Panc1 (cell line): ENCODE measurements around the gene HBP1. TPM values are rescaled to one million over a fixed set of nuclear protein-coding genes. Genes with fewer than 3 reads are reported as not detected.
A peak's percentile ranks its signal among the peaks of the same experiment; 100 is the strongest.

Source experiments
- ATAC-seq: fragments of 200-7000 bp; cut with Tn5 transposase; 2 replicates; pipeline ENCODE4 v1.9.1; 2020; ENCODE audit warnings: mild to moderate bottlenecking, moderate library complexity
- BruUV-seq: library from RNA; stranded (reverse); fragments of 400-500 nt; replicated peaks from 2 replicates; lab custom pipeline; 2021; lab: Mats Ljungman, UMichigan
- CTCF ChIA-PET: fragments of 300-600 bp; sonication (Branson Sonifier 250); formaldehyde crosslinking; loops from one replicate; lab custom pipeline; 2022; ENCODE audit warnings: antibody characterized with exemption; lab: Charles Lee
- POLR2A ChIA-PET: fragments of 300-600 bp; sonication (Branson Sonifier 250); formaldehyde crosslinking; loops from one replicate; lab custom pipeline; 2022; ENCODE audit warnings: antibody characterized with exemption; lab: Charles Lee
- DNase-seq: peaks from one replicate; pipeline ENCODE4 v3.0.0-alpha.2; 2010; ENCODE audit warnings: low read depth, low spot score
- H3K27ac ChIP-seq: 2 replicates; pipeline ENCODE4 v1.5.1; 2011; ENCODE audit warnings: mild to moderate bottlenecking, low read length, inconsistent platforms
- H3K27me3 ChIP-seq: fragments of 200-500 bp; sonication (Bioruptor generic); 2 replicates; pipeline ENCODE4 v1.6.0; 2014; ENCODE audit warnings: low read length, inconsistent platforms; ENCODE audit not compliant: control insufficient read depth, insufficient read depth
- H3K36me3 ChIP-seq: fragments of 200-500 bp; sonication (Bioruptor generic); 2 replicates; pipeline ENCODE4 v1.5.1; 2014; ENCODE audit warnings: inconsistent platforms, mild to moderate bottlenecking, low read length, moderate library complexity; ENCODE audit not compliant: control insufficient read depth, insufficient read depth
- H3K4me1 ChIP-seq: 2 replicates; pipeline ENCODE4 v1.5.1; 2011; ENCODE audit warnings: inconsistent platforms, mild to moderate bottlenecking, low read length, moderate library complexity; ENCODE audit not compliant: control insufficient read depth, insufficient read depth
- H3K4me3 ChIP-seq, 2 experiments: 2 replicates each; pipeline ENCODE4 v1.5.1; 2011 to 2012; ENCODE audit warnings: low read depth in 2 of 2, low read length in 2 of 2, mild to moderate bottlenecking in 2 of 2, inconsistent platforms in 1 of 2, moderate library complexity in 1 of 2
- H3K9me3 ChIP-seq: fragments of 200-500 bp; sonication (Bioruptor generic); 2 replicates; pipeline ENCODE4 v1.5.1; 2014; ENCODE audit warnings: low read depth, mild to moderate bottlenecking, inconsistent platforms, low read length, moderate library complexity; ENCODE audit not compliant: control insufficient read depth, insufficient read depth
- CTCF ChIP-seq: fragments of 450-650 bp; IDR thresholded peaks from 2 replicates; pipeline ENCODE4 v1.5.1; 2017; ENCODE audit warnings: mild to moderate bottlenecking
- POLR2AphosphoS5 ChIP-seq: IDR thresholded peaks from 2 replicates; pipeline ENCODE4 v1.6.1; 2012; ENCODE audit warnings: mild to moderate bottlenecking, low read depth, low read length, moderate library complexity
- SIN3A ChIP-seq: IDR thresholded peaks from 2 replicates; pipeline ENCODE4 v1.6.1; 2012; ENCODE audit warnings: low read depth, mild to moderate bottlenecking, low read length, moderate library complexity, borderline replicate concordance; ENCODE audit not compliant: insufficient read depth
- TCF7L2 ChIP-seq: IDR thresholded peaks from 2 replicates; pipeline ENCODE4 v1.6.1; 2011; ENCODE audit warnings: mild to moderate bottlenecking, low read depth, low read length, inconsistent platforms
- in situ Hi-C: cut with HindIII; loops from 2 replicates; pipeline ENCODE4 v1.10.0; 2016; ENCODE audit warnings: low sequenced_read_pairs, low pct_unique_long_range_greater_than_20kb
- intact Hi-C: fragments of 100-400 bp; cut with micrococcal nuclease; formaldehyde crosslinking; loops from one replicate; pipeline ENCODE4 v1.10.0; 2022; ENCODE audit not compliant: unreplicated experiment
- total RNA-seq: library from RNA; stranded (reverse); gene quantifications from one replicate; pipeline ENCODE4 v1.2.1, GENCODE V29; 2021; ENCODE audit not compliant: unreplicated experiment
- TF ChIP-seq, protein P1 (sequence below), 2 experiments: IDR thresholded peaks; 2 replicates each; pipeline ENCODE4 v1.6.1; 2011 to 2012; ENCODE audit warnings: low read depth in 2 of 2, control low read depth in 1 of 2, low read length in 1 of 2, mild to moderate bottlenecking in 1 of 2, moderate library complexity in 1 of 2; ENCODE audit not compliant: insufficient read depth in 1 of 2

Gene HBP1
- total RNA-seq, 1 experiment from 2014 or later, result 28.1 TPM

- Histone ChIP-seq H3K9me3 (no peaks in the 10 kb centered on the region), H3K36me3 (no peaks in the 10 kb centered on the region), H3K27me3 (no peaks in the 10 kb centered on the region; the same call in 1 of the 2 replicates), H3K4me3 (no peak overlapping the region), H3K4me1 (no peaks in the 10 kb centered on the region), H3K27ac (no peak overlapping the region)
- intact Hi-C loops (loop anchor here (1.0 to 2.0 kb wide), 2 partner anchors 203 to 357 kb away; no protein-coding TSS in a partner anchor), in situ Hi-C loops (no loop called here)
- POLR2A ChIA-PET, result no interaction called here
- CTCF ChIA-PET, result interaction anchor here (0.5 to 0.7 kb wide), 2 partner anchors 99 to 203 kb away, joined by 3 to 6 read pairs; no protein-coding TSS in a partner anchor
- no peak for ATAC-seq
- no TSS peak for BruUV-seq
- no peak for DNase-seq
- TF ChIP-seq TCF7L2, result no peak
- TF ChIP-seq POLR2AphosphoS5, result no peak
- no peak for TF ChIP-seq SIN3A
- TF ChIP-seq, protein P1, sequence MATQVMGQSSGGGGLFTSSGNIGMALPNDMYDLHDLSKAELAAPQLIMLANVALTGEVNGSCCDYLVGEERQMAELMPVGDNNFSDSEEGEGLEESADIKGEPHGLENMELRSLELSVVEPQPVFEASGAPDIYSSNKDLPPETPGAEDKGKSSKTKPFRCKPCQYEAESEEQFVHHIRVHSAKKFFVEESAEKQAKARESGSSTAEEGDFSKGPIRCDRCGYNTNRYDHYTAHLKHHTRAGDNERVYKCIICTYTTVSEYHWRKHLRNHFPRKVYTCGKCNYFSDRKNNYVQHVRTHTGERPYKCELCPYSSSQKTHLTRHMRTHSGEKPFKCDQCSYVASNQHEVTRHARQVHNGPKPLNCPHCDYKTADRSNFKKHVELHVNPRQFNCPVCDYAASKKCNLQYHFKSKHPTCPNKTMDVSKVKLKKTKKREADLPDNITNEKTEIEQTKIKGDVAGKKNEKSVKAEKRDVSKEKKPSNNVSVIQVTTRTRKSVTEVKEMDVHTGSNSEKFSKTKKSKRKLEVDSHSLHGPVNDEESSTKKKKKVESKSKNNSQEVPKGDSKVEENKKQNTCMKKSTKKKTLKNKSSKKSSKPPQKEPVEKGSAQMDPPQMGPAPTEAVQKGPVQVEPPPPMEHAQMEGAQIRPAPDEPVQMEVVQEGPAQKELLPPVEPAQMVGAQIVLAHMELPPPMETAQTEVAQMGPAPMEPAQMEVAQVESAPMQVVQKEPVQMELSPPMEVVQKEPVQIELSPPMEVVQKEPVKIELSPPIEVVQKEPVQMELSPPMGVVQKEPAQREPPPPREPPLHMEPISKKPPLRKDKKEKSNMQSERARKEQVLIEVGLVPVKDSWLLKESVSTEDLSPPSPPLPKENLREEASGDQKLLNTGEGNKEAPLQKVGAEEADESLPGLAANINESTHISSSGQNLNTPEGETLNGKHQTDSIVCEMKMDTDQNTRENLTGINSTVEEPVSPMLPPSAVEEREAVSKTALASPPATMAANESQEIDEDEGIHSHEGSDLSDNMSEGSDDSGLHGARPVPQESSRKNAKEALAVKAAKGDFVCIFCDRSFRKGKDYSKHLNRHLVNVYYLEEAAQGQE (IDR thresholded peaks at IDR 0.05; ENCODE audit: insufficient read depth in 1 of 2, low read depth in 2 of 2, low read length in 1 of 2), result no peak
- TF ChIP-seq CTCF, result no peak
These were observed 18.9 kb upstream of the HBP1 start for GRCh38 chr7:107149863-107150262.

GRCh38 chr7:107150375-107151073, 18.3 kb upstream of the HBP1 start:
- Histone ChIP-seq H3K9me3 (no peaks in the 10 kb centered on the region), H3K36me3 (no peaks in the 10 kb centered on the region), H3K27ac (no peak overlapping the region), H3K4me3 (no peak overlapping the region), H3K4me1 (no peaks in the 10 kb centered on the region), H3K27me3 (no peaks in the 10 kb centered on the region; the same call in 1 of the 2 replicates)
- DNase-seq, result no peak
- in situ Hi-C loops (no loop called here), intact Hi-C loops (loop anchor here (1.0 to 2.0 kb wide), 2 partner anchors 204 to 357 kb away; no protein-coding TSS in a partner anchor)
- ChIA-PET CTCF (interaction anchor here (0.7 kb wide), 3 partner anchors 100 to 219 kb away, joined by 3 to 6 read pairs (median 6); no protein-coding TSS in a partner anchor), POLR2A (no interaction called here)
- TF ChIP-seq TCF7L2 (no peak), POLR2AphosphoS5 (no peak), CTCF (peak; percentile 70; the same call in 1 of the 2 replicates), SIN3A (no peak)
- TF ChIP-seq, protein P1 (IDR thresholded peaks at IDR 0.05; ENCODE audit: insufficient read depth in 1 of 2, low read depth in 2 of 2, low read length in 1 of 2), result no peak
- BruUV-seq, result no TSS peak
- no peak for ATAC-seq
